Sciatic nerve (tissue), 2 donors: Measurements from ENCODE around the gene TNNT2. TPM values are rescaled to one million over a fixed set of nuclear protein-coding genes. Genes with fewer than 3 reads are reported as not detected.

Experiments used
- ATAC-seq: fragments of 200-7000 bp; cut with Tn5 transposase; one replicate; pipeline ENCODE4 v1.9.1; 2020; ENCODE audit warnings: mild to moderate bottlenecking, moderate library complexity
- DNase-seq: peaks from one replicate; pipeline ENCODE4 v3.0.0-alpha.2; 2020; ENCODE audit warnings: low spot score
- intact Hi-C: fragments of 100-400 bp; cut with DNase I; formaldehyde crosslinking; loops from one replicate; pipeline ENCODE4 v1.14.2; 2022
- total RNA-seq: library from RNA; stranded (reverse); fragmentation: NEBNext Ultra II Directional; extraction: Animal tissue kit (Norgen Biotek cat#: 25700); gene quantifications from one replicate; pipeline ENCODE4 v1.2.1, GENCODE V29; 2021
- donor health status: DM: no; HTN: no; CAD: no.
- donor health status: DM: no; HTN: no; CAD: no.

The TNNT2 gene
- total RNA-seq, 1 donor from 2014 or later, result 63.7 TPM

DNA sequence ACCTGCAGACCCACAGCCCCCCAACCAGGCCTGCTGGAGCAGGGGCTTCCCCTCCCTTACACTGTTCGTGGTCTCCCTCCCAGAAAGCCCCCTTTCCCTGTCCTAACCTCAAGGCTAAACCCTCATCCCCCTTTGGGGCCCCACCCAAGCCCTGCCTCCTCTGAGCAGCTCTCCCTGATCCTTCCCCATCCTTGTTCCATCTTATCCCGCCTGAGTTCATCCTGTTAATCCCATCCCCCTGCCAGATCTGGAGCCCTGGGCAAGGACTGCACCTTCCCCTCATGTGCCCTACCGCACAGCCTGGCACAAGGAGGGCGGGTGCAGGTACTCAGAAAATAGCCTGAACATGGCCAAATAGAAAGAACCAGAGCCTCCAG lies 6.9 kb upstream of the TNNT2 start:
- DNase-seq (no peak), ATAC-seq (no peak)
- intact Hi-C loops, result no loop called here

DNA sequence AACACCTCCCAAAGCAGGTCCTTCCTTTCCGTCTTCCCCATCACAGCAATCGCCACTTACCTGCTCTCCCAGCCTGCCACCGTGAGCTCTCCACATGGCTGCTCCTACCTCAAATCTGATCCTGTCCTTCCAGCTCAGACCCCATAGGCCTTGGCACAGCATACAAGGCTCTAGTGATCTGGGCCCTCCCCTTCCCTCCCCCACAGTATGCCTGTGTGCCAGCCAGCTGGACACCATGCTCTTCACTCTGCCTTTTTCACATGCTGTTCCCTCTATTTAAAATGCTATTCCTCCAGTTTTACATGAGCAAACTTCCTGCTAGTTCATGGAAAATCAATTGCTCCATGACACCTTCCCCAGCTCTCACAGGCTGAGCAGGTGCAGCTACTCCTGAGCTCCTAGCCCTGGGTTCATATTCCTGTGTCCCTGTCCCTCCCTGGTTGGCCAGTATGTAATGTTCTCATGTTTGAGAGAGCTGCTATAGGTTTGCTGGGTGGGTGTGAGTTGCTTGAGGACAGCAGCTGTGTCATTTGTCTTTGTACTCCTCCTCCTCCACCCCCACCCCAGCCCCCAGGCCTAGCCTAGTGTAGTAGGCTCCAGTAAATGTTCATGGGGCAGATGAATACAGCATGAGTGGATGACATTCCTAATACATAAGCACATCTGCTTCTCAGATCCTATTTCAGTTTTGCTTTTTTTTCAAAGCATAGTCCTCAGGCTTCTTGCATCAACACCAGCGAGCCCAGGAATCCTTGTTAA lies 6.3 kb upstream of the TNNT2 start:
- ATAC-seq (no peak), DNase-seq (no peak)
- intact Hi-C loops, result no loop called here

DNA sequence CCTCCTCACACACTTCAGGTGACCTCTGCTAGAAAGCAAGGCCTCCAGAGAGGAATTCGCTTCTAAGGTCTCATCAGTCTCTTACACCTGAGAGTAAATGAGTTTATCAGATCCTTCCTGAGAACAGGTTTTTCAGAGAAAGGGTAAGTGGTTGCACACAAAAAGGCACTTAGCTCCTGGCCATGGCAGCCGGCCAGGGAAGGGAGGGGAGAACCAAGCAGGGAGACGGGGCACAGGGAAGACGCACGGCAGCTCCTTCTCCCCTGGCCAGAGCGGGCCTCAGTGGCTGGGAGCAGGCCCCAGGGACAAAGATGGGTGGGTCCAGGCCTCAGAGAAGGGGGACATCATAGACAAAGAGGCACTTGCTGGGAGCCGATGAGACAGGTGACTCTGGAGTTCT lies 3.6 kb upstream of the TNNT2 start:
- no peak for ATAC-seq

DNA sequence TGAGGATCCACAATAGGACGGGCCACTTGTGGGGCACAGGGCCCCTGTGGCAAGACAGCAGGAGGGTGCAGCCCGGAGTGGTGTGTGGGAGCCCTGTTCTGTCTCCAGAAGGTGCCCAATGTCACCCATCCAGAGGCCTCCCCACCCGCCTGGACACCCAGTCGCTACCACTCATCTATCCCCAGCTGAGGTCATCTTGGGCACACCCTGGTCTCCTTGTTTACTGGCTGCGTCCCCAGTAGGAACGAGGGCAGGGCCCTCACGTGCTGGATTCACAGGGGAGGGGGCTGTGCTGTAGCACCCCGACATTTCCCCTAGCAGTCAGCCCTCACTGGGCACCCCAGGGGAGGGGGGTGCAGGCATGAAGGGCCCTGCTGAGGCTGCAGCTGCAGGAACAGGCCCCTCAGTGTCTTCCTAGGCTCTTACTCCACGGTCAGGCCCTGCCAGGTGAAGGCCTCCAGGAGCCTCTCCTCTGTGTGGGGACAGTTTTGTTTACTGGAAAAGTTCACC lies 2.3 kb upstream of the TNNT2 start:
- DNase-seq, result no peak
- intact Hi-C loops, result no loop called here
- no peak for ATAC-seq

More for the DNA sequence above, 3.6 kb upstream of the TNNT2 start:
- DNase-seq, result no peak
- intact Hi-C loops, result no loop called here

DNA sequence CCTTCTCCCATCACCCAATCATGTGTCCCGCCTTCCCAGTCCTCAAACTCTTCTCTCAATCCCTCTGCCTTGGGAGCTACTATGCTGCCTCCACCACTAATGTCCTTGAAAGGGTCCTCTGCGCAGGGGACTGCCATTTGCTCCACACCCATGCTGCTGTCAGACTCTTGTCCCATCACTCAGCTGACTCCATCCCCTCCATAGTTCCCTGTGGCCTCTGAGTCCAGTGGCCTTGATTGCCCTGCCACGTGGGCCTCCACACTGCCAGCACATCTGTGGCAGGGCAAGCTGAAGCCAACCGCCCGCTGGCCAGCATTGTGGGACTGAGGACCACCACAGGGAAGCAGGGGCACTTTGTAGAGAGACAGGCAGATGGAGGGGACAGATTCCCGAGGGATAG lies 1.3 kb upstream of the TNNT2 start:
- DNase-seq (no peak), ATAC-seq (no peak)
- intact Hi-C loops, result no loop called here

DNA sequence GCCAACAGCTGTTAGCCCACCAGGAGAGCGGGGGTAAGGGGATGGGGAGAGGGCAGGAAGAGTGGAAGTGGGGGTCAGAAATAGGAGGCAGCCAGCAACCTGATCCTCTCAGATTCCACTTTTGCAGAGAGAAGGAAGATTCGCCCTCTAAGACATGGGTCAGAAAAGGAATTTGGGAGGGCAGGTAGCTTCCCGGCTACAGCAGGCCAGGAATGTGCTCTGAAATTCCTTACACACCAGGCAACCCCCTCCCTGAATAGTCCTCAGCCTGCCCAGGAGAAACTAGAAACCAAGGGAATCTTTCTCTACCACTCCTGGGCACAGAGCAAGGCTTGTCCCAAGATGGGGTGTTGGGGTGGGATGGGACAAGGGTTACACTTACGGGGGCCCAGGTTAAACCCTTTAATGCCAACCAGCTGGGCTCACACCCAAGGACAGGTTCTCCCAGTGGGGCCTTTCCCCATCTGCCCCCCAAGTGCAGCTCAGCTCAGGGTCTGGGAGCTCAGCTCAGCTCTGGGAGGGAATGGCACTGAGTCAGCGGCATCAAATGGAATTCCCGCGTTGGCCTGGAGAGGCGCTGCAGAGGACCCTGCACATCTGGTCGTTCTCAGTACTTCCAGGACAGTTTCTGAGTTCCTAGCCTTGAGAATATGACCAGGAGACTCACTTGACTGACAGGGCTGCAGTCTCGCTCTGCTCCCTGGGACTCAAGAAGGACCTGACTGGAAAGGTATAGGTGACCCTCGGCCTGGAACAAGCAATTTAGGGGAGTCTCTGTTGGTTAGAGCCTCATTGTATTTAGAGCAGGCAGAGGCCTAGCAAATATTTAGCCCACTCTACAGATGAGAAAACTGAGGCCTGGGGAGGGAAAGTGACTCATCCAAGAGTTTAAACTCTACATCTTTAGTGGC lies 761 bp downstream of the TNNT2 start:
- ATAC-seq, result peak; percentile 54
- intact Hi-C loops, result no loop called here
- DNase-seq, result no peak

DNA sequence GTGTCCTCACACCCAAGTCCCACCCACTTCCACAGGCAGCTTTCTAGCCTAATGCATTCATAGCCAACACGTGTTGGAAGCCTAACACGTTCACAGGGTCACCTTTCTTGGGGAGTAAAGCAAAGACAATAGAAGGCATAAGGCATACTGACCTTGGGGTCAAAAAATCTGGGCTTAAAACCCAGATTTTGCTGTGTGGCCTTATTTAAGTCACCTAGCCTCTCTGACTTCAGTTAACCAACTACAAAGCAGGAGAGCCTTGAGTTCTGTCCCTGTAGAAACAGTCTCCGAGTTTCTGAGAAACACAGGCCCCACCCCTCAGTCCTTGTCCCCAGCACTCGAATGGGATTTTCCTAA lies 1.4 kb downstream of the TNNT2 start:
- ATAC-seq (no peak), DNase-seq (no peak)
- intact Hi-C loops, result no loop called here

DNA sequence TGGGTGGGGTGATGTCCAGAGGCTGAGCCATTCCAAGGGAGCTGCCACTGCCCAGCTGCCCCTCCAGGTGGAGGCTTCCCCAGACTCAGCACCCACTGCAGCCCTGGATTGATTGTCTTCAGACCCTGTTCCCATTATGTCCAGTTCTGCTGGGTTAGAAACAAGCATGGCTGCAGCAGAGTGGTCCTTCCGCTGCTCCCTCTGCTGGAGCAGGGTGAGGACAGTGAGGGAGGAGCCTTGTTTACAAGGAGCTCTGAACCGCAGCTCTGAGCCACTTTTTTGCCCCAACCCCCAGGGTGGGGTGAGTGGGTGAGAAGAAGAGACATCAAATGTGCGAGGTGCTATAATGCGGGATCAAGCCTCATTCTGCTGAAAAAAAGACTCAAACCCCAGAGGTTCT lies 2.3 kb downstream of the TNNT2 start:
- ATAC-seq (no peak), DNase-seq (no peak)
- intact Hi-C loops, result no loop called here

DNA sequence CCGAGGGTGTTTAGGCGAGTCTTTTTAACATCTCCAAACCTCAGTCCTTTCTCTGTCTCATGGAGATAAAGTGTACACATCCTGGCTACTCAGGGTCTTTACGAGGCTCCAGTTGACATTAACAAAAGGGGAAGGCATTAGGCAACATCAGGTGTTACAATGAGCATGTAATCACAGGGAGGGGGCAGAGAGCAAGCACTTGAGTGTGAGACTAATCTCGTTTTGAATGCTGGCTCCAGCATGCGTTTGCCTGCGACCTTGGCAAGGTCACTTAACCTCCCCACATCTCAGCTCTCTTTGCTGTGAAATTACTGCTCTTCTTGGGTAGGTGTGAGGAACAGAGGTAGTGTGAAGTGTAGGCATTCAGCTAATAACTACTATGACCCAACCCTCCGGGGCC lies 3.1 kb downstream of the TNNT2 start:
- intact Hi-C loops, result no loop called here

DNA sequence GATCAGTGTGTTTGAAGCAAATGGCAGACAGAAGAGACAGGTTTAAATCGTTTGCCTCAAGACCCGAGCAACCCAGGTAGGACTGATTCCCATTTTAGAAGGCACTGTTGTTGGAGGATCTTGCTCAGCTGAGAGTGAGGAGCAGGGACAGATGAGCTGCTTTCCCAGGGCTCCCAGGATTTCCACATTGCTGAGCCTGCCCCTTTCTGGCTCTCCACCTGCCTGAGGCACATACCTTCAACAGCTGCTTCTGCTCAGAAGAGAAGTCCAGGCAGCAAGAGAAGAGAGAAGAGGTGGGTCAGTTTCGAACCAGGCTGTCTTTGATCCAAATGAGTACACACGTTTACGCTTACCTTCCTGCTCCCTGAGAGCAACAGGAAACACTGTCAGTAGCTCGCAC lies 5.7 kb downstream of the TNNT2 start:
- ATAC-seq (no peak), DNase-seq (no peak)
- intact Hi-C loops, result no loop called here

More for the DNA sequence above, 3.1 kb downstream of the TNNT2 start:
- no peak for DNase-seq
- ATAC-seq, result no peak

DNA sequence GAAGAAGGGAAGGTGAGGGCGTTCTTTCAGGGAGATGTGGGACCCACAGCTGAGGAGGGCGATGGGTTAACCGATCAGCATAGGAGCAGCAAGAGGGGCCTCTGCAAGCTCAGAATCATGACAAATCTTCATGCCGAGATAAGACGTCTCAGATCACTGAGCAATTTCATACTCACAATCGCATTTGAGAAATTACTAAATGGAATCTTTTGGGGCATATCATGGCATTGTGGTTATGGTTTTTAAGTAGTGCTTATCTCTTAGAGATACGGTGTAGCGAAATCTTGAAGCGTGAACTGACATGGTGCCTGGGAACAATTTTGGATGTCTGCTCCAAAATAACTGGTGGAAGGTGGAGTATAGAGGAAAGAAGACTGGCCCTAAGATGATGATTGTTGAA lies 6.2 kb downstream of the TNNT2 start:
- intact Hi-C loops, result no loop called here
- DNase-seq (no peak), ATAC-seq (no peak)

DNA sequence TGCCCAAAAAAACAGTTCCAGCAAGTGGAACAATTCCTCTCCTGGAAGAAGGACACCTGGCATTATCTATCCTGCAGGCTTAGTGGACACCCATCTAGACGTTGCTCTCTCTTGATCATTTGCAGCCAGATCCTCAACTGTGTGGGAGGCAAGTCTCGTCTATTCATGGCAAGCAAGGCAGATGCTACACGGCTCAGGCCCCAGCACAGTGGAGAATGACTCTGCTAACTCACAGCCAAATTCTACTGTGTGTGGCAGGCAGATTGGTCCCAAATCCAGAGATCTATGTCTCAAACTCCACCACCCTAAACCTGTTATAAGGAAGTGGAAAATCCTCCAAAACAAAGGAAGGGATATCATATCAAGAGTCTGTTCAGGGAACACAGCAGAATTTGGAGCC lies 7.0 kb downstream of the TNNT2 start:
- DNase-seq (no peak), ATAC-seq (no peak)
- intact Hi-C loops, result no loop called here

DNA sequence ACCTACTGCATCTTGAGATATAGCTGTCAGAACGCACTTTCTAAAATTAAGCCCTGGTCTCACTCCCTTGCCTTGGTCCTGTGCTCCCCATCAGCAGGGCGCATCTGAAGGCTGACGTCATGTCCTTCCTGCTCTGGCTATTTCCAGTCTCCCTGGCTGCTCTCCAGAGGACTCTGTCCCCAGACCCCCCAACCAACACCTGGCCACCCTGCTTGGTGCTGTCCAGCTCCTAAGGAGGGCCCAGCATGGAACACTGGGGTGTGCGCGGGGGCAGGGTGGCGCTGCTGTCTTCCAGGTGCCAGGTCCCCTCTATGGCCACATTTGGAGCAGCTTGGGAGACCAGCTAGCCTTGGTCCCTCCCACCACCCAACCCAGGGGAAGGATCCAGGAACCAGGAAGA lies 8.3 kb downstream of the TNNT2 start:
- no peak for ATAC-seq
- intact Hi-C loops, result loop anchor here (10.0 kb wide), 1 partner anchor 114 kb away; no protein-coding TSS in a partner anchor
- no peak for DNase-seq

DNA sequence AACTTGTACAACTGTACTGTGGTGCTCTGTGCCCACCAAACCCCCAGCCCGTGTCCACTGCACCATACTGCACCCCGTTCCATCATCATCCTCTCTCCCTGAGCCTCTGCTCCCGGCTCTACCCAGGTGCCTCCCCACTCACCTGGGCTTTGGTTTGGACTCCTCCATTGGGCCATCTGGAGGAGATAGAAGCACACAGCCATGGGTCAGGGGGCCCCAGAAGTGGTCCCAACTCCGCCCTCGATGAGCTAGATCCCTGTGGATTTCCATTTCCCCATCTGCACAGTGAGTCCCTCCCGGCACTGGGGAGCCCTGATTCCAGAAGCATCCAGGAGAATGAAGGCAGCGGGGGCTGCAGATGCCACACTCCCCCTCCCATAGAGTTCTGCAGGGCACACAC lies 10.8 kb downstream of the TNNT2 start:
- intact Hi-C loops, result loop anchor here (10.0 kb wide), 1 partner anchor 112 kb away; no protein-coding TSS in a partner anchor
- DNase-seq (no peak), ATAC-seq (no peak)

DNA sequence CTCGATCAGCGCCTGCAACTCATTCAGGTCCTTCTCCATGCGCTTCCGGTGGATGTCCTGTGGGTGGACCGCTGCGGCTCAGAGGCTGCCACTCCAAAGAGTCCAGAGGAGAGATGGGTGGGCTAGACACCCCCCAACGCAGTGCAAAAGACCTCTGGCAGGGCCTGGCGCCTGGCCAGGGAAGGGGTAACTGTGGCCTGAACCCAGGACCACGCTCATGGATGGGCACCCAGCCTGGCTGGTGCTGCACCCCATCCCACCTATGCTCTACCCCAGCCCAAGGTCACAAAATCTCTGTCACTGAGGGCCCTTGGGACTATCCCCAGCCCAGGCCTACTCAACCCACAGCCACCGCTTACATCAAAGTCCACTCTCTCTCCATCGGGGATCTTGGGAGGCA lies 12.2 kb downstream of the TNNT2 start:
- ATAC-seq (no peak), DNase-seq (no peak)
- intact Hi-C loops, result loop anchor here (10.0 kb wide), 1 partner anchor 110 kb away; no protein-coding TSS in a partner anchor

DNA sequence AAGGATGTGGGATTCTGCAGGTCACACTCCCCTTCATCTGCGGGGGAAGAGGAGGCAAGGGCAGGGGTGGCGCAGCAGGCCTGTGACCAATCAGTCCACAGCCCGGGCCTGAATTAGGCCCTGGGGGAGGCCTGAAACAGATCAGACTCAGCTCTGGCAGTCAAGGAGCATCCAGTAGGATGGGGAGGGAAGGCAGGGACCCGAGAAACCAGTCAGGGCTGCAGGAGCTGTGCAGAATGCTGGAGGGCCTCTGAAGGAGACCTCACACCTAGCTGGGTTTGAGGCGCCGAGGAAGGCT lies 12.7 kb downstream of the TNNT2 start:
- ATAC-seq (no peak), DNase-seq (no peak)
- intact Hi-C loops, result loop anchor here (10.0 kb wide), 1 partner anchor 110 kb away; no protein-coding TSS in a partner anchor

DNA sequence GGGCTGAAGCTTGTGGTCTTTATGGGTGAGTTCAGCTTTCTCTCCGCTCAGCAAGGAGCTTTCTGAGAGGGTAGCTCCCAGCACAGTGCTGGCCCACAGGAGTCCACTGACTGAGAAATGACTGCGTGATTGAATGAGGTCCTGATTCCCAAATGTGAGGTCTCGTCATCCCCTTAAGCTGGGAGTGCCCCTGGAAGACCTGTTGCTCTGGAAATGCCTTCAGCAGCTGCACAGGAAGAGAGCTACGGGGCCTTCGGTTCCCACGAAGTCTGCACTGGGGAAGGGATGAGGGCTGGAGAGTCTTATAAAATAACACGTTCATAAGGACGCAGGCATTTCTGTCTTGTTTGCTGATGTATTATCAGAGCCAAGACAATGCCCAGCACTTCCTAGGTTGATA lies 14.0 kb downstream of the TNNT2 start:
- no peak for DNase-seq
- intact Hi-C loops, result loop anchor here (10.0 kb wide), 1 partner anchor 109 kb away; no protein-coding TSS in a partner anchor
- no peak for ATAC-seq

DNA sequence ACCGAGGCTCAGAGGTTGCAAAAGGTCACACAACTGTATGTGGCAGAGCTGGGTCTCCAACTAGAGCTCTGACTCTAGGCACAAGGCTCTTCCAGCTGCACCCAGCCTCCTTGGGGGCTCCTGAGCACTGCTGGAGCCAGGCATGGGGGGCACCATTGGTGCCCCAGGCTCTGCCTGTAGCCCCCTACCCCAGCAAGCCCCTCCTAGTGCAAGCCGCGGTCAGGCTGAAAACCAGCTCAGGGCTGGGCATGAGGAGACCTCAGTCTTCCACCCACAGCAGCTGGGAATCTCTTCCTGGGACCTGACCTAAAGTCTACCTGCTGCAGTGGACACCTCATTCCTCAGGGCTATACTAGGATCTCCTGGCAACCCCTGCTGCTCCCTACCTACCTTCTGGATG lies 14.6 kb downstream of the TNNT2 start:
- intact Hi-C loops, result loop anchor here (10.0 kb wide), 1 partner anchor 108 kb away; no protein-coding TSS in a partner anchor
- no peak for DNase-seq
- no peak for ATAC-seq

DNA sequence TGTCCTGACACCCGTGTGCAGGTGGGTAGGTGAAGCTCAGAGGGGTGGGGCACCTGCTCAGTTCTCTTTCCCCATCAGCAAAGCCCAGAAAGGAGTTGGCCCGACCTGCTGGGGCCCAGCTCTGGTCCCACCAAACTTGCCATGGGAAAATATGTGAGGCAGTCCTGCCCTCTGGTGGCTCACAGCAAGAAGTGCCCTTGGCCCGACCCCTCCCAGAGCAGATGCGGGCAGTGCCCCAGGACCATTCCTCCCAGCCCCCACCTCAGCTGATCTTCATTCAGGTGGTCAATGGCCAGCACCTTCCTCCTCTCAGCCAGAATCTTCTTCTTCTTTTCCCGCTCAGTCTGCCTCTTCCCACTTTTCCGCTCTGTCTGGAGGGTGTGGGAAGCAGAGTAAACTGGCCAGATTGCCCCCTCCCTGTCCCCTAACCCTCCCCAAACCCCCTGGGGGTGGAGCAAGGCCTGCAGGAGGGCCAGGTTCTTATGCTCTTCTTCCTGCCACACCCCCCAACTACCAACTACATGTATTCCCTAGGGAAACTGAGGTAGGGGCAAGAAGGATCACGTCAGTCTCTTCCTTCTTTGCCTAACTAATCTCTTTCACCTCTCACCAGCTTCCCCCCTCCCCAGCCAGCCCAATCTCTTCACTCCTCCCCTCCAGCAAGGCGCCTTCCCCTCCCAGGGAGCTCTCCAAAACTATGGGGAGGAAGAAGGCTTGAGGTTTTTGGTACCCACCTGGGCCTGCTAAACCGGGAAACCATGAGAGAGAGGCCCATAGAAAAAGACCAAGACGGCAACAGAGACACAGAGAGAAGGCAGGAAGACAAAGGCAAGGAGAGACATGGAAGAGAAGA lies 15.6 kb downstream of the TNNT2 start:
- ATAC-seq, result peak; percentile 62
- intact Hi-C loops, result loop anchor here (10.0 kb wide), 1 partner anchor 107 kb away; no protein-coding TSS in a partner anchor
- DNase-seq, result no peak
